ENCODE data around the gene TPD52L1.
A peak's percentile ranks its signal among the peaks of the same experiment; 100 is the strongest.
"Not testable (repeated sequence)": the region's sequence is repeated elsewhere in the genome, so short reads cannot be mapped to it uniquely, and the experiment has no call there.

TPD52L1 gene

GRCh38 chr6:125273965-125274364 is 120.4 kb downstream of the TPD52L1 start:
- no peak for DNase-seq (ENCODE audit: low spot score)

DNA sequence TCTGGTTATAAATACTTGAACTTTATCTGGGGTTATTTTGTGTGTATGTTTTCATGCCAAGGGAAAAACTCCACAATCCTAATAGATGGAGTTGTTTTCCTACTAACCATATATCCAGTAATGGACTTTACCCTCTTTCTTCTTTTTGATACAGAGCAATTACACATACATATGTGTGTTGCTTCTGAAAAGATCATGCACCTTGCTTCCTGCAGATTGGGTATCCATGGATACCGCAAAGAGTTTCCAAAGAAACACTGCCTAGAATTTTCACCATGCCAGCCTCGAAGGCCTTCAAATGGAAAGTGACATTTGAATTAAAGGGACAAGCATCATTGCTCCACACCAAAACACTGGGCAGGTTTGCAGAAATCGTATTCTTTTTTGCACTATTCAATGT is 121.4 kb downstream of the TPD52L1 start:
- DNase-seq (ENCODE audit: low spot score), result no peak

DNA sequence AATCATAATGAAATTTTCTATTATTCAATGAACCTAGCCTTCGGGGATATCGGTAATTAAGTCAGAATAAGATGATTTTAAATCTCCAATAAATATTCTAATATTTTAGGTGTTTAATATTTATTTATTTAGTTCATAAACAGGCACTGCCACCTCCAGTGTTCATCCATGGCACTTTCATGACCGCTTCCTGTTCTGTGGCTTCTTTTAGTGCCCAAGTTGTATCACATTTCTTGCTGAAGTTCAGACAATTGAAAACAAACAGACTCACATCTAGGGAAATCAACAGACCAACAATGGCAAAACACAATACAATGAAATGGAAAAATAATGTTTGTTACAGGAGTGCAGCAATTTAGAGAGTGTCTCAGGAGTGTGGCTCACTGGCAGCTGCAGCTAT is 122.2 kb downstream of the TPD52L1 start:
- DNase-seq (ENCODE audit: low spot score), result no peak

DNA sequence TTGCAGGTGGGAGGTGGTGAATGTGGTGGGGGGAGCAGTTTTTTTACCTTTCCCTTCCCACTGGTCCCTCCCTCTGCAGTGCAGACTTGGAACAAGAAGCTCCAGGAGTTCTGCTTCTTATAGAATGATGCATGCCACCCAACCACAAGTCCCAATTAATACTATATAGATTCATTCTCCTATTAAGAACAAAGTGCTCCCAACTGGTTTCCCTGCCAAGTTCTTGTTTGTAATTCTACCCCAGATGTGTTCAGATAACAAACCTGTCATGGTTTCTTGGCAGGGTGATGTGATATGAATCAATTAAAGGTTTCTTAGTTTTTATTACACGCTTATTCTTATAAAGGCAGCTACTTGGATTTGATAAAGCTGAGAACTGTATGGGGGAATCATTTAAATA is 124.3 kb downstream of the TPD52L1 start:
- no peak for DNase-seq (ENCODE audit: low spot score)

DNA sequence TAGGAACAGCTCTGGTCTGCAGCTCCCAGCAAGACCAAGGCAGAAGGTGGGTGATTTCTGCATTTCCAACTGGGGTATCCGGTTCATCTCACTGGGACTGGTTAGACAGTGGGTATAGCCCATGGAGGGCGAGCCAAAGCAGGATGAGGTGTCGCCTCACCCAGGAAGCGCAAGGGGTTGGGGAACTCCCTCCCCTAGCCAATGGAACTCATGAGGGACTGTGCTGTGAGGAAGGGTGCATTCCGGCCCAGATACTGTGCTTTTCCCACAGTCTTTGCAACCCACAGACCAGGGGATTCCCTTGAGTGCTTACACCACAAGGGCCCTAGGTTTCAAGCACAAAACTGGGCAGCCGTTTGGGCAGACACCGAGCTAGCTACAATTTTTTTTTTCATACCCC is 126.4 kb downstream of the TPD52L1 start:
- no peak for DNase-seq (ENCODE audit: low spot score)

DNA sequence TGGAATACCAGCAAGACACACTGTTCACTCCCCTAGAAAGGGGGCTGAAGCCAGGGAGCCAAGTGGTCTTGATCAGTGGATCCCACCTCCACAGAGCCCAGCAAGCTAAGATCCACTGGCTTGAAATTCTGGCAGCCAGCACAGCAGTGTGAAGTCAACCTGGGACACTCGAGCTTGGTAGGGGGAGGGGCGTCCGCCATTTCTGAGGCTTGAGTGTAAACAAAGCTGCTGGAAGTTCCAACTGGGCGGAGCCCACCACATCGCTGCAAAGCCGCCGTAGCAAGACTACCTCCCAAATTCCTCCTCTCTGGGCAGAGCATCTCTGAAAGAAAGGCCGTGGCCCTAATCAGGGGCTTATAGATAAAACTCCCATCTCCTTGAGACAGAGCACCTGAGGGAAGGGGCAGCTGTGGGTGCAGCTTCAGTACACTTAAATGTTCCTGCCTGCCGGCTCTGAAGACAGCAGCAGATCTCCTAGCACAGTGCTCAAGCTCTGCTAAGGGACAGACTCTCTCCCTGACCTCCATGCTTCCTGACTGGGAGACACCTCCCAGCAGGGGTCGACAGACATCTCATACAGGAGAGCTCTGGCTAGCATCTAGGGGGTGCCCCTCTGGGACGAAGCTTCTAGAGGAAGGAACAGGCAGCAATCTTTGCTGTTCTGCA is 126.9 kb downstream of the TPD52L1 start:
- not testable (repeated sequence) for DNase-seq (ENCODE audit: low spot score)

GRCh38 chr6:125282470-125282869 is 128.9 kb downstream of the TPD52L1 start:
- not testable (repeated sequence) for DNase-seq (ENCODE audit: low spot score)

GRCh38 chr6:125285353-125285752 is 131.8 kb downstream of the TPD52L1 start:
- no peak for DNase-seq (ENCODE audit: low spot score)

DNA sequence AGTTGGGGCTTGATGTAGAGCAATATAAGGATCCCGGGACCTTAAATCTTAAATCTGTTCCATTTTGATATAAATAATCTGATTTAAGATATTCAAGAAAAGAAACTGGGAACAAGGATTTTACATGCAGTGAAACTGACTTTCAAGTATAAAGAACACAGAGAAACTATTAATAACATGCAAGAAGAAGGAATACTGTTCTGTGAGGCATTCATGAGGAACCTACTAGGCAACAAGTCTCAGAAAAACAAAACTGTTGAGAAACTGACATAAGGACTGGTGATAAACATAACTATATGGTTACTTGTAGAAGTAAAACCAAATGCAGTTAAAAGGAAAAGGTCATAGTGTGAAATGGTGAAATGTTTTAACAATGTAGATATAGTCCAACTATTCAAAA is 132.4 kb downstream of the TPD52L1 start:
- DNase-seq (ENCODE audit: low spot score), result no peak

- no peak for DNase-seq (ENCODE audit: low spot score)
These were observed 134.1 kb downstream of the TPD52L1 start for GRCh38 chr6:125287718-125288117.

DNA sequence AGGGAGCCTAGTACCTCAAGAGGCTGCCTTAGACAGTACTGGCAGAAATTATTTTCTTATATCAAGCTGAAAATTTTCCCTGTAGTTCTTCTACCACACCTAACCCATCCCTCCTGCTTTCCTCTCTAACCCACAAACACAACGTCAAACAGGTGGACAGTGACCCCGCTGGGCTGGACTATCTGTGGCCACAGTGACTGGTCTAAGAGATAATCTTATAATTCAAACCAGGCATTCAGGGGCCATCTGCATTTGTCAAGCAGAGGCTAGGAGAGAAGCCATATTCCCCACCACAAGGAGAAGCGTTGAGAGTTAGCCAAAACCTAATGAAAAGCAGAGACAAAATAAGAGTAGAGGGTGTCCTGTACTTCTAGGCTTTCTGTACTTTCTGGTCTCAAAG is 140.0 kb downstream of the TPD52L1 start:
- no peak for DNase-seq (ENCODE audit: low spot score)

- DNase-seq (ENCODE audit: low spot score), result no peak
These were observed 140.5 kb downstream of the TPD52L1 start for GRCh38 chr6:125294036-125294435.

DNA sequence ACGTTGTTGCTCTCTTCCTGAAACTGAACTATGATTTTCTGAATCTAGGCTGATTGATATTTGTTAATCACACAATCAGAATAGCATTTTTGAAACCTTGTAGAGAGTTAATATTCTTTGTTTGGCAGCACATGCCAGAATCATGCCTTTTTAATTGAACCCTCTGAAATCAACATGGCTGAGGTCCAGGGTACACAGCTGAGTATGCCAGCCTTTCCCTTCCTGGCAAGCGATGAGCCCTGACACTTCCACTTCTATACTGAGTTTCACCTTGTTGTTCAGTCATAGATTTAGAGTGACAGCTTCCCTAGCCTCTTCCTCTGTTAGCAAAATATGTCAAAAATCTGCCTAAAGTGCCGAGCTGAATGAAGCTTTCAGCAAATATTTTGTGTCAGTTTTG is 141.4 kb downstream of the TPD52L1 start:
- no peak for DNase-seq (ENCODE audit: low spot score)

GRCh38 chr6:125296471-125296870 is 142.9 kb downstream of the TPD52L1 start:
- DNase-seq (ENCODE audit: low spot score), result no peak

- DNase-seq (ENCODE audit: low spot score), result no peak
These were observed 145.7 kb downstream of the TPD52L1 start for GRCh38 chr6:125299257-125299656.

DNA sequence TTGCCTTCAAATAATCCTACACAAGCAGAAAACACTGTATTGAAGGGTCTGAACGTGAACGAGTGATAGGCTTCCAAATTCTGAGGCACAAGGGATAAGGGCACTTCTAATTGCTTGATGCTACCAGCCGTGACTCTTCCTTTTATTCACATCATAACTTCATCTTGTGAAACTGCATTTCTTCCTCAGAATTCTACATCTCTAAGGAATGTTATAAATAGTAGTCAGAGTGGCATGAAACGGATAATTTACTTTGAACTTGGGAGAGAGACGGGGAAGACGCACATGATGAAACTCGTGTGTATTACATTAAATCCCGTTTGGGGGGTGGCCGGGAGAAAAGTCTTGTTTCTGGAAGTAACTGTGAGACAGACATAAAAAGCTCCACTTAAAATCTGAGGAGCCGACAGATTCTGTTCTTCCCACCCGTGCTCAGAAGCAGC is 147.4 kb downstream of the TPD52L1 start:
- DNase-seq (ENCODE audit: low spot score), result no peak

DNA sequence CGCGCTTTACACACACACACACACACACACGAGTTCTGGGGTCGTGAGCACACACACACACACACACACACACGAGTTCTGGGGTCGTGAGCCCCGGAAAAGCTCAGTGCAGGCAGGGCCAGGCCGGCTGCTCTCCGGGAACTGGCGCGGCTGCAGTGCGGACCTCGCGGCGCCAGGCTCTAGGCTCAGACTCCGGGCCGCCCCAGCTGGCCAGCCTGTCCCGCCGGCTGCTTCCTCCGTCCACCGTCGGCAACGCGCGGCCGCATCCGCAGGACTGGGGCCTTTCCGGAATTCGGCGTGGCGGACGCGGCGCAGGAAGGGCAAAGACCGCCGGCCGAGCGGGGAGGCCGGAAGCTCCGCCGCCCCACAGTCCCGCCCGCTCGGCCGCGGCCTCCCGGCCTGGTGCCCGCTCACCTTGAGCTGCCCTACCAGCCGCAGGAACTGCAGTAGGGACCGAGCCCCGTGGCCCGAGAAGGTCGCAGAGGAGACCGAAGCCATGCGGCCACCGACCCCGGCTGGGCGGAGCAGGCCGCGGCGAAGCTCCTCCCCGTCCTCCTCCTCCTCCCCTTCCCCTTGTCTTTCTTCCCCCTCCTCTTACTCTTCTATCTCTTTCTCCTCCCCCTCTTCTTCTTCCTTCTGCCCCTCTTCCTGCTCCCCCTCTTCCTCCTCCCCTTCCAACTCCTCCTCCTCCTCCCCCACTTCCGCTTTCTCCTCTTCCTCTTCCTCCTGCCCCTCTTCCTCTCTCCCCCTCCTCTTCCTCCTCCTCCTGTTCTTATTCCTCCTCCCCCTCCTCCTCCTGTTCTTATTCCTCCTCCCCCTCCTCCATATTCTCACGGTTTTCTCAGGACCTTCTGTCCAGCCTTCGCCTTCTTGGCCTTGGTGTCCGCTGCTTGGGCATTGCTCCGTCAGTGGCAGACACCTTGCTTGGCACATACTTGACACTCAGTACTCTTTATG is 148.1 kb downstream of the TPD52L1 start, which contains the start of gene HDDC2:
Gene HDDC2, minus strand, starts transcription at position 533 of the 957 bp plus-strand sequence. Its CDS starts 35 bp downstream, at position 498.
- peak; percentile 63 for DNase-seq (ENCODE audit: low spot score)

DNA sequence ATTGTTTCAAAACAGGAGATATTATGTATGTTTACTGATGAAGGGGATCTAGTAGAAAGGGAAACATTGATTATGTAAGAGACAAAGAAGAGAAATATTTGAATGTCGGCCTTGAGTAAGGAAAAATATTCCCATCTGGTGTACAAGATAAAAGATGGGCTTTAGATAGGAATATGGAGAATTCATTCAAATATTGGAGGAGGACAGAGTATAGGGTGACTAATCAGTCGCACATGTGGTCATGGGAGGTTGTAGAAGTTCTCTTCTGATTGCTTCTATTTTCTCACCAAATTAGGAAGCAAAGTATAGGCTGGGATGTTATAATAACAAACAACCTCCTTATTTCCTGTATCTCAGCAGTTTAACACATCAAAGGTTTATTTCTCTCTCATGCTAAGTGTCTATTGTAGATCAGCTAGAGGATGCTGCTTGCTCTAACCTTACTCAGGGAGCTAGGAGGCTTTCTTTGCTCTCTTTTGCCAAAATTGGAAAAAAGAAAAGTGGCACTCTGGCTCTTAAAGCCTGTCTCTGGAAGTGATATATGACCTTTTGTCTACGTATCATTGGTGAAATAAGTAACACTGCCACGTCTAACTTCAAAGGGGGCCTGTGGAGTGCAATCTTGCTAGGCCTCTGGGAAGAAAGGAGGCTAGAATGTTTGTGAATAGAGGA is 149.4 kb downstream of the TPD52L1 start:
- DNase-seq (ENCODE audit: low spot score), result no peak

GRCh38 chr6:125303512-125303854 is 149.9 kb downstream of the TPD52L1 start:
- DNase-seq (ENCODE audit: low spot score), result no peak

- no peak for DNase-seq (ENCODE audit: low spot score)
These were observed 151.5 kb downstream of the TPD52L1 start for GRCh38 chr6:125304970-125305660.

DNA sequence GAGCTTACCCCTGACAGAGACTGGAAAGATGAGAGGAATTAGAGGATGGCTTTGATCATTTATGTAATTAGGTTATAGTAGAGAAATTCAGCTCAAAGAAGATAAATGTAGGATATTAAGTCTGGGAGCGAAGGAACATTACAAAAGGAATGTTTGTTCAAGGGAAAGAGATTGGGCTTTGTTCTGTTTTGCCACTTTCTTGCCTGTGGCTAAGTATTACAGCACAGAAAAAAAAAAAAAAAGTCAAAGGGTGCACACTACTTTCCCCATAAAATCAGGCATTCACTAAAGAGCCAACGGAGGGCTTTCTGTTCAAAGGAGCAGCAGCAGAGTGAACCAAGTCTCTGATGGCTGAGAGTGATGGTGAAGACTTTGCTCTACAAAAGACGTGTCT is 153.2 kb downstream of the TPD52L1 start:
- DNase-seq (ENCODE audit: low spot score), result no peak

All from HuH-7 (cell line).